ENCODE measurements around the gene OGFOD3.

DNA sequence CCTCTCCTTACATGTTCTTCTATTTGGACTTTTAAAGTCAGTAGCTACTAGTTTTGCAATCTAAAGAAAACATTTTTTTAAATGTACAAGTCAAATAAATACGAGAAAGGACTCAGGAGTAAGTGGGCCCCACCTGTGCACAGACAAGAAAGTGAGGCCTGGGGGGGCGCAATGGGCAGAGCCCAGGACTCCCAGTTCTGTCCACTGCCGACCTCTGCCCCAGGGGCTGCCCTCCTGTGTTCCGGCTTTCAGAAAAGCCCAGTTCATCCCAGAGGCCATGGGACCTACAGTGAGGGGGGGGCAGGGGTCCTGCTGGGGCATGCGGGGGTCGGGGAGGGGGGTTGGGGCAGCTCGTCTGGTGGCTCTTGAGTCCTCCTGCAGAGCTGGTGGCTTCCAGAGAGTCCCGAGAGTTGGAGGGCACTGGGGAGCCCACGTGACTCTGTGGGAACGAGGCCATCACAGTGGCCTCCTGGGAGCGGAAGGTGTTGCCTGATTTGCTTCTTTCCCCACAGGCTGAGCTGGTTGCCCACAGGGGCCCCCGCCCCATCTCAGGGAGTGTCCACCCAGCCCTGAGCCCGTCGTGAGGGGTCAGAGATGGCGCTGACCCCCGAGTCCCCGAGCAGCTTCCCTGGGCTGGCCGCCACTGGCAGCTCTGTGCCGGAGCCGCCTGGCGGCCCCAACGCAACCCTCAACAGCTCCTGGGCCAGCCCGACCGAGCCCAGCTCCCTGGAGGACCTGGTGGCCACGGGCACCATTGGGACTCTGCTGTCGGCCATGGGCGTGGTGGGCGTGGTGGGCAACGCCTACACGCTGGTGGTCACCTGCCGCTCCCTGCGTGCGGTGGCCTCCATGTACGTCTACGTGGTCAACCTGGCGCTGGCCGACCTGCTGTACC is 44.4 kb downstream of the OGFOD3 start:
- TF ChIP-seq CTCF (IDR thresholded peaks at IDR 0.05) (no peak), POLR2AphosphoS5 (IDR thresholded peaks at IDR 0.05; ENCODE audit: insufficient read depth in 1 of 2, low read depth in 1 of 2) (no peak), POLR2A (IDR thresholded peaks at IDR 0.05) (no peak)

All from vagina (tissue), 2 donors.